OCI-M2 (cell line): ENCODE measurements around the gene DYRK2.

Source experiments
- DNase-seq: peaks from one replicate; lab custom pipeline; 2025; ENCODE audit not compliant: unreplicated experiment; lab: John Stamatoyannopoulos, UW

Gene DYRK2

GRCh38 chr12:67645601-67646000, 2.9 kb upstream of the DYRK2 start:
- no peak for DNase-seq

DNA sequence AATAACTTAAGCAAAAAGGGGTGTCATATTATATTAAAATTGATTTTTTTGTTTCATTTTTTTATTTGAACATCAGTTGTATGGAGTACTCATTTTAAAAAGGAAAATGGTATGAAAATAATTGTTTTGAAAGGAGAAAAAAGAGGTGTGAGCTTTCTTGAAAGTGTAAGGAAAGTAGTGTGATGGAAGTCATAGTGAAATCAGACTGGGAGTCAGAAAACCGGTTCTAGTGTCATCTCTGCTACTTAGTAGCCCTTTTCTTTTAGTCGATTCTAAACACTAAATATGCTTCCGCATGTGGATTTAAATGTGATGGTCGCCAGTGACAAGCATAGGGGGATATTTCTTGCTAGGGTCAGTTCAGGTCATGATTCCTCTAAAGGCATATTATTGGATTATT, 1.8 kb upstream of the DYRK2 start:
- DNase-seq, result no peak

DNA sequence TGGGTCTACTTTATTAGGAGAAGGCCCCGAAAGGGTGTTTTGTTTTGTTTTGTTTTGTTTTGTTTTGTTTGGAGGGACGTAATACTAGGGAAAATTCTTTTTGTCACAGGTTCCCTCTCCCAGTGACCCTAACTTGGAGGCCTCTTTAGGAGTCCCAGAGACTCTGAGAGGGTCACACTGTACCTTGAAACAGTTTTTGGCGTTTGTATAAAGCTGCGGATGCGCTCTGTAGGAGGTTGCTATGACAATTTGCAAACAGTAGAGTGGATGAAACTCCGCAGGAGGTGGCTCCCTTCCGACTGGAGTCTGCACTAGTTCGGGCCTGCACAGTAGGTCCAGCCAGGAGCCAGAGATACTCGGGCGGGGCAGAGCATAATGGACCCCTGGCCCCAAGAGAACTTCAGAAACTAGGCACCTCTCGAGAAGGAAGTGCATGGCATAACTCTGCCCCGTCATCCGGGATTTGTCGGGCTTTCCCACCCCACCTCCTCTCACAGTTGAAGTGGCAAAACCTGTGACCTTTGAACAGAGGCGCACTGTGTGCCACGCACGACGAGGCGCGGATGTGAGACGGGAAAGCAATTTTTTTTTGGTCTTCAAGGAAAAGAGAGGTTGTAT, 1.3 kb upstream of the DYRK2 start:
- no peak for DNase-seq

- DNase-seq, result peak; percentile 21
Observed at GRCh38 chr12:67647799-67648520, 585 bp upstream of the DYRK2 start.

DNA sequence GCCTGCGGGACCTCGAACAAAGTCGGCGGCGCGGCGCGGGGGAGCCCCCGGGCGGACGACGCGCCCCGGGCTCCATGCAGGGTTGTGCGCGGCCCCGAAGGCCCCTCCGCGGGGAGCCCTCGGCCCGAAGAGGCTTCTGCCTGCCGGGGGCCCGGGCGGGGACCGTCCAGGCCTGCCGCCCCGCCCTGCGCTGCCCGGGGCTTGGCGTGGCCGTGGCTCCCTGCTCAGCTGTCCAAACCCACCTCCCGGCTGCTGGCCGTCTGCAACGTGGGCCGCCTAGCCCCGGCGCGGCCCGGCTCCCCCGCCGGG, 670 bp downstream of the DYRK2 start:
- no peak for DNase-seq

GRCh38 chr12:67649570-67650387, 1.2 kb downstream of the DYRK2 start:
- no peak for DNase-seq

DNA sequence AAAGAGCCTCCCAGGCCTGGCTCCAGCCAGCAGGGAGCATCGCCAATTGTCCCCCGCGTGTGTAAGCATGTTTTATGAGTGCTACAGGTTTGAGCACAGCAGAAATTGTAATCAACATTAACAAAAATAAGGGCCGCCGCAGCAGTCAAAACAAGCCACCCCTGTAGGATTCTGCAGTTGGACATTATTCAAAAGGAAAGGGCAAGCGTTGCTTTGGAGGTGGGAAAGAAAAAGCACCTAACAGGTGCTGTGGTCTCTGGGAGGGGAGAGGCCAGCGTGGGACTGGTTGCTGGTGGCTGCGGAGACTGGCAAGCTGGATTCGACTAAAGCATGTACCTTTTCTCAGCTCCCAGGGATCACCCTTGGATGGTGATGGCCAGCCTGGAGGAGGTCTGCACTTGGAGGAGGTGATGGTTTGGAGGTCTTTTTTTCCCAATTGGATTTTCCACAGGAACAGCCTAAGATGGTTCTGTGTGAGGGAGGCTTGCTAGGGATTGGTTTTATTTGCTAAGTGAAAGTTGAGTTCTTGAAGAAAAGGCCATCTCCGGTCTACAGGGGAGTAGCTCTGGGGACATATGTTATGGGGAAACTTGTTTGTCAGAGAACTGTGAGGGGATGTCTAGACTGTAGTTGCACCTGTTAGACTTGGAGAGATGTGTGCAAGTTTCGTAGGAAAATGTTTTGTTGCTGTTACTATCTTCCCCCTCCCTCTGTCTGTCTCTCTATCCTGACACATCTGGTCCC, 2.0 kb downstream of the DYRK2 start:
- no peak for DNase-seq

DNA sequence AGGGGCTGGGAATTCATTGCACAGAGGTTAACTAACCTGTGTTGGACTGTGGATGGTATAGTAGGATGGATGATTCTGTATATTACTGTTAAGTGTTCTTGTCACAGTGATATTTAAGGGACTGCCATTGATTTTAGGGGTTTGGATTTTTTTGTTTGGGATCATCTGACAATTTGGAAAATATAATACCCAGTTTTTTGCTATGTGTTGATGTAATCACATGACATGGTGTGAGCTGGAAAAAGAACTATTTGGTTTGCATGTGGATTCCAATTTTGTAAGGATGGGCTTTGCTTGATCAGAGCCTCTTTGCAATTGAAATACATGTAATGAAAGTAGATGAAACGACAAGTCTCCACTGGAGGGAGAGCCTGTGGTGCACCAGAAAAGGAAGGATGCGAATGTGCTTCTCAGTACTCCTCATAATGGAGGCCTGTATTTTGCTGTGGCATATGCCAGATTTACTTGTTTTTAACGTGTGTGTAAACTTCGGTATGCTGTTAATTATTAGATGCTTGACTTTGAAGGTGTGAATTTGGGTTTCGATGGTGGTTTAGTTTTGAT, 2.7 kb downstream of the DYRK2 start:
- DNase-seq, result no peak

GRCh38 chr12:67655829-67656228, 7.3 kb downstream of the DYRK2 start:
- no peak for DNase-seq

DNA sequence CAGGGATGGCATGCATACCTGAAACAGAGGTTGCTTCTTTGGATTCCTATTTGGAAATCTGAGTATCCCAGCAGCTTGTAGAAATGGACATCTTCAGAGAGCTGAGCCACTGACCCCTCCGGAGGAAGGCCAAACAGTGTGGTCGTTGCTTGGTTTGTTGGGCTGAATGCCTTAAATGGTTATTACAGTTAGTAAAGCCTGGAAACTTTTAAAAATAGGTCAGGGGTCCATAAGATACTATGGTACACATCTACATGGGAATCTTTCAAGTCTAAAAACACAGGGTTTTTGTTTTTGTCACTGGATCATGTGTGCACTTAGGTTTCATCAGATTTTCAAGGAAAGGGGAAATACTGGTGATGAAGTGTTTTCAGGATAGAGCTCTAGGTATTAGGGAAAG, 7.7 kb downstream of the DYRK2 start:
- no peak for DNase-seq

DNA sequence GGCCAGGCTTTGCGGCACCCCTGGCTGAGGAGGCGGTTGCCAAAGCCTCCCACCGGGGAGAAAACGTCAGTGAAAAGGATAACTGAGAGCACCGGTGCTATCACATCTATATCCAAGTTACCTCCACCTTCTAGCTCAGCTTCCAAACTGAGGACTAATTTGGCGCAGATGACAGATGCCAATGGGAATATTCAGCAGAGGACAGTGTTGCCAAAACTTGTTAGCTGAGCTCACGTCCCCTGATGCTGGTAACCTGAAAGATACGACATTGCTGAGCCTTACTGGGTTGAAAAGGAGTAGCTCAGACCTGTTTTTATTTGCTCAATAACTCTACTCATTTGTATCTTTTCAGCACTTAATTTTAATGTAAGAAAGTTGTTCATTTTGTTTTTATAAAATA, 9.9 kb downstream of the DYRK2 start:
- no peak for DNase-seq

GRCh38 chr12:67659292-67659691, 10.7 kb downstream of the DYRK2 start:
- DNase-seq, result no peak

DNA sequence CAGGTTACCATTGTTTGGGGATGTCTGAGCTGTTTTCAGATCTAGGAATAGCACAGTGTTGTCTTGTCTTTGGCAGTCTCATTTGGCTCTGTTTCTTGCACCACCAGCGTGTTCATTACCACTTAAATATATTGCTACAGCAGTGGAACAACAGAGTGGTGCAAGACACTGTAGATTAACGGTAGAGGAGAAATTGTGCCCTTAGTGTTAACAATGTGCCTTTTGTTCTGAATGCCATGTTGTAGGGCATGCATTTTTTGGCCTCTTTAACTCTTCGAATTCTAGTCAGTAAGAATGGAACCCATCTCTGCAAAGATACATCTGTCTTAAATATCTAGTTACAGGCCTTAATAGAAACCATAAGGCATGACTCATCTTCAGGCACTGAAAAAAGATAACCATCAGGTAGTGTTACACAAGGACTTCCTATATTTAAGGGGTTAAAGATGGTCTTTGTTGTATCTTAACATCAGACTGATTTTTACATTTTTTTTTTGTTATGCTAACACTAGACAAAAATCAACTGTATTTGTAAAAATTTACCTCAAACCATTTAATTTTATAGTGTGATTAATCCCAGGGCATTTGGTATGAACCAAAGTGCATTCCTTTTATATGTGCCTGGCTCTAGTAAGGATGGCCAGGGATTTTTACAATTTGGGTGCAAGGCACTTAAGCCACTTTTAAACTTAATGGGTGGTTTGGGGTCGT, 12.9 kb downstream of the DYRK2 start:
- DNase-seq, result no peak

DNA sequence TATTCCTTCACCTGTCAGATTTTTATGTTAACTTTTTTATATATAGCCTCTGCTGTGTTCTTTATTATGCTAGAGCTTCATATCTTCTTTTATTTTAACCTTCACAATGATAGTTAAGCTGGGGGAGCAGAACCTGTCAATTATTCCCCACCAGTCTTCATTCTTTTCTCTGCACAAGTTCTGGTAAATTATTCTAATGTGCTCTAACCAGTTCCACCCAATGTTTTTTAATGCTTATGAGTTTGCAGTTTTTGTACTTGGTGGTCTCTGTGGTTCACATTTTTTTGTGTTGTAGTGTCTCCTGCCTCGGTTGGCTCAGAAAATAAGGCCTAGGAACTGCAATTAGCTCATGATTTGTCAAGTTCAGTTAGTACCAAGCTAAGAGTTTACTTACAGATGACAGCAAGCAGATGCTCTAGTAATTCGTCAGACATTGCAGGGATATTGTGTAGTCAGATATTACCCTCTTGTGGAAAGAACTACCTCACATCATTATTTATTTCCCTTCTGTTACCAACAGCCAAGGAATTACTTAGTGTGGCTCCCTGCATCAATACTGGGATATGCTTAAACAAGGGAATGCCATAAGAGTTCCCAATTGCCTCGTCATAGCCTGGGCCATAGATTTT, 14.5 kb downstream of the DYRK2 start:
- no peak for DNase-seq

- DNase-seq, result no peak
Observed at GRCh38 chr12:67664171-67664570, 15.6 kb downstream of the DYRK2 start.

- no peak for DNase-seq
Observed at GRCh38 chr12:67665679-67666078, 17.1 kb downstream of the DYRK2 start.

DNA sequence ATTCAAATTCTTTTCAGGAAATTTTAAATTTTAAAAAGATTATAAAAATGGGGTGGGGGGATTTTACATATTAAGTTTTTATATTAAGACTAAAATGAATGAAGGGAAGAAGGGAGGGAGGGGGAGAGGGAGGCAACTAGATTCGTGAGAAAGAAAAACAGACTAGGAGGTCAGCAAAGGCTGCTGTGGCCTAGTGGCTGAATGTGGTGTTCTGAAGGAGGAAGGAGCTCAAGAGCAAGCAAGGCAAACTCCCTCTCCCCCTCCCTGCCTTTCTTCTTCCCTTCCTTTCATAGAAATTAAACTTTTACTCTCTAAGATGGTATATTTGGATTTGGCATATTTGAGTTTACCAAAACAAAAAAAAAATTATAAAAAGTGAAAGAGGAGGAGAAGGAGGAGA, 18.1 kb downstream of the DYRK2 start:
- no peak for DNase-seq

DNA sequence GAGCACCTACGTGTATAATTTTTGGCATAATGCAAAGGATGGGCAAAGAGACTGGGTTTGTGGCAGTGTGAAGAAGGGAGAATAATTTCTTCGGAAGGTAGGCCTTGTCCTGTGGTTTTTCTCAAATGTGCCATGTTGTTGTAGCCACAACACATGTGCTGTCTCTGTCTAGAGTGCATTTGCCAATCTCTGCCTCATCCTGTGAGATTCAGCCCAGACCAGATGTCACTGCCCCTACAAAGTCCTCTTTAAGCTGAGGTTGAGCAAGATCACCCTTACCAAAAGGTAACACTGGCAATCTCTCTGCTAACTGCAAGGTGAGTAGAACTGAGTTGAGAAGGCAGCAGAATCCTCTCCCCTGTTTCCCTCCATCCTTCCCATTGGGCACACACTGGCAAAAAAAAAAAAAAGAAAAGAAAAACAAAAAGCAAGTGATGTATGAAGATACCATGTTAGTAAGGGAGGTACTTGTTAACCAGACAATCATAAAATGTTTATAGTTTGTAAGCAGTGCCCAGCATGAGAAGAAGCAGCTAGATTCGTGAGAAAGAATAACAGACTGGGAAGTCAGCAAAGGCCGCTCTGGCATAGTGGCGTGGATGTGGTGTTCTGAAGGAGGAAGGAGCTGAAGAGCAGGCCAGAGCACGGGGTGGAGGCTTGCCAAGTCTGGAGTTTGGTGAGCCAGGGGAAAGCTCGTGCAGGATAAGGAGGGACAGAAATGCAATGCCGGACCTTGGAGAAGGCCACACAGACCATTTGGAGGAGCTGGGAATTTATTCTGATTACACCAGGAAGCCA, 18.9 kb downstream of the DYRK2 start:
- DNase-seq, result no peak

DNA sequence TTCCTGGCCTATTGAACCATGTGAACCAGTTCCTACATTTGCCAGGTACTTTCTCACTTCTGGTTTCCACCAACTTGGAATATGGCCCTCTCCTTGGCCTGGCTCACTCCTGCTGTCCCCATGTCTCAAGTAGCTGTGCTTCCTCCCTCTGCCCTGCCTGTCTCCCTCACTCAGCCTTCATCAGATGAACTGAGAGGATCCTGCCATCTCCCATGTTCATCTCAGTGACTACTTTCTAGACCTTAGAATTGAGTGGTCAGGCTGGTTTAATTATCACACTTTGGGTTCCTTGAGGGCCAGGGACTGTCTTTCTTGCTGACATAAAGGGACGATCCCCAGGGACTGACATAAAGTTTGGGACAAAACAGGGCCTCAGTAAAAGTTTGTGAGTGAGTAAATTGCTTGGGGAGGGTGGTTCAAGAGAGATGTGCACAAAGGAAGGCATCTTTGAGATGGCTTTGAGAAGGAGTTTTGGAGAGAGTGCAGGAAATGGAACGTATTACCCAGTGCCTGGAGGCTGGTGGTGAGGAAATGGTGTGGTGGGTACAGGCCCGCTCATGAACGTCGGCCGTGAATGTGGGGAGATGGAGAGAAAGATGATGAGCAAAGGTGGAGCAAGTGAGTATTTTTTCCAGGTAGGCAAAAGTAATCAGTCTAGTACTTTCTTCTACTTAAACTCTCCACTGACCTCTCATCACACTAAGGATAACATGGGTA, 20.8 kb downstream of the DYRK2 start:
- no peak for DNase-seq
